Stimulated activated CD8-positive, alpha-beta memory T cell treated with anti-CD3 and anti-CD28 coated beads, Interleukin-15, amount 100 ng/mL, for 4 hours (primary cell): ENCODE data around the gene NSMF.
A peak's percentile ranks its signal among the peaks of the same experiment; 100 is the strongest.
"Not testable (repeated sequence)": the region's sequence is repeated elsewhere in the genome, so short reads cannot be mapped to it uniquely, and the experiment has no call there.

Experiments
- DNase-seq, 2 donors: peaks; one replicate each; pipeline ENCODE4 v3.0.0-alpha.2; 2020; ENCODE audit warnings: low read depth in 2 of 2

The NSMF gene

GRCh38 chr9:137457406-137458193 lies 1.5 kb downstream of the NSMF start:
- no peak for DNase-seq

GRCh38 chr9:137456864-137457405 lies 2.2 kb downstream of the NSMF start:
- no peak for DNase-seq

GRCh38 chr9:137456061-137456863 lies 2.9 kb downstream of the NSMF start:
- DNase-seq = no peak

- no peak for DNase-seq
Observed at GRCh38 chr9:137455359-137455991, 3.7 kb downstream of the NSMF start.

- DNase-seq = no peak
Observed at GRCh38 chr9:137454597-137455358, 4.4 kb downstream of the NSMF start.

- DNase-seq = no peak
Observed at GRCh38 chr9:137454145-137454596, 5.0 kb downstream of the NSMF start.

GRCh38 chr9:137453643-137454081 lies 5.5 kb downstream of the NSMF start:
- no peak for DNase-seq

- no peak for DNase-seq
Observed at GRCh38 chr9:137452761-137453642, 6.1 kb downstream of the NSMF start.

GRCh38 chr9:137452006-137452760 lies 7.0 kb downstream of the NSMF start:
- DNase-seq = no peak

- not testable (repeated sequence) for DNase-seq
Observed at GRCh38 chr9:137451264-137452005, 7.7 kb downstream of the NSMF start.

- DNase-seq = peak in 1 of 2 donors; percentile 36
Observed at GRCh38 chr9:137450539-137451222, 8.5 kb downstream of the NSMF start.

- peak in 1 of 2 donors; percentile 69 for DNase-seq
Observed at GRCh38 chr9:137449931-137450538, 9.1 kb downstream of the NSMF start.

- no peak for DNase-seq
Observed at GRCh38 chr9:137449081-137449844, 9.9 kb downstream of the NSMF start.

- no peak for DNase-seq
Observed at GRCh38 chr9:137448602-137448962, 10.6 kb downstream of the NSMF start.

- DNase-seq = no peak
Observed at GRCh38 chr9:137447722-137448601, 11.2 kb downstream of the NSMF start.

- DNase-seq = no peak
Observed at GRCh38 chr9:137446851-137447471, 12.2 kb downstream of the NSMF start.
